ENCODE measurements around the gene ZMIZ1. TPM values are rescaled to one million over a fixed set of nuclear protein-coding genes. Genes with fewer than 3 reads are reported as not detected.

The ZMIZ1 gene
- total RNA-seq, 1 donor from 2014 or later = 80.4 TPM

DNA sequence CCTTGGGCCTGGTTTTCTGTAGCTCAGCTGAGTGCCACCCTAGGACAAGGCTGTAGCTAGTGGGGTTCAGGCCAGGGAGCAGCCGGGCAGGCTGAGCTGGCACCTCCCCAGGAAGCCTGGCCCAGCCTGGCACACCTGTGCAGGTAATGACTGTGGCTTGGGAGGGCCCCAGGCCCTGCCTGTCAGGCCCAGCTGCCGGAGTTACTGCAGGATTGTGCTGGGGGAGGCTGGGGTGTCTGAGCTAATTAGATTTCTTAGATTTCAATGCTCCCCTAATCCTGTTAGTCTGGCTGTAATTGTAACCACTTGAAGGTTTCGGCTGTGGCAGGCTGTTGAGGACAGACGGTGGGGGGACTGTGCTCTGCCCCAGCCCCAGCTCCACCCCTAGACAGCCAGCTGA is 6.0 kb downstream of the ZMIZ1 start:
- no peaks in the 10 kb centered on the region for H3K36me3 Mint-ChIP-seq (ENCODE audit: low read depth)
- no peak overlapping the region for H3K4me3 Mint-ChIP-seq (ENCODE audit: low read depth)
- intact Hi-C loops (cut with micrococcal nuclease) = loop anchor here (10.0 kb wide), 1 partner anchor 120 kb away; no protein-coding TSS in a partner anchor
- peaks cover 10% of the 10 kb centered on the region for H3K4me1 Mint-ChIP-seq (ENCODE audit: low read depth)
- no peak for DNase-seq (ENCODE audit: low spot score)
- H3K27me3 Mint-ChIP-seq (ENCODE audit: low read depth) = peaks cover 13% of the 10 kb centered on the region
- no peaks in the 10 kb centered on the region for H3K9me3 Mint-ChIP-seq
- H3K27ac Mint-ChIP-seq = no peak overlapping the region

DNA sequence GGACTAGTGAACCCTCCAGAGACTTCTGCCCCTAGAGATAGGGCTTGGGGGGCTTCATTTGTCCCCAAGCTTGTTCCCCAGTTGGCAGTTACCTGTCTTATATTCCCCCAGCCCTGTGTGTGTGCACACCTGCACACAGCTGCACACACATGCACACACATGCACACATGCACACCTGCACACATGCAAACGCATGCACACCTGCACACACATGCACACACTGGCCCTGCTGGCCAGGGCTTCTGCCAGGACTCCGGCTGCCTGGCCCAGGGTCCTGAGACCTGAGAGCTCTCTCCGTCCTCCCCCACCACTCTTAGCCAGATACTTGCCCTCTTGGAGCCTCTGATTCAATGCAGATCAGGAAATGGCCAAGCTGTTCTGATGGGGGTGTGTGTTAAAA is 6.7 kb downstream of the ZMIZ1 start:
- H3K9me3 Mint-ChIP-seq = no peaks in the 10 kb centered on the region
- DNase-seq (ENCODE audit: low spot score) = no peak
- peaks cover 13% of the 10 kb centered on the region for H3K27me3 Mint-ChIP-seq (ENCODE audit: low read depth)
- no peaks in the 10 kb centered on the region for H3K36me3 Mint-ChIP-seq (ENCODE audit: low read depth)
- no peak overlapping the region for H3K27ac Mint-ChIP-seq
- intact Hi-C loops (cut with micrococcal nuclease) = loop anchor here (10.0 kb wide), 1 partner anchor 119 kb away; no protein-coding TSS in a partner anchor
- no peak overlapping the region for H3K4me3 Mint-ChIP-seq (ENCODE audit: low read depth)
- H3K4me1 Mint-ChIP-seq (ENCODE audit: low read depth) = peaks cover 10% of the 10 kb centered on the region

GRCh38 chr10:79077488-79078173 is 8.9 kb downstream of the ZMIZ1 start:
- Mint-ChIP-seq H3K4me3 (ENCODE audit: low read depth) (no peak overlapping the region), H3K27me3 (ENCODE audit: low read depth) (no peaks in the 10 kb centered on the region), H3K36me3 (ENCODE audit: low read depth) (no peaks in the 10 kb centered on the region), H3K4me1 (ENCODE audit: low read depth) (peaks cover 3% of the 10 kb centered on the region), H3K27ac (no peak overlapping the region), H3K9me3 (no peaks in the 10 kb centered on the region)
- intact Hi-C loops (cut with micrococcal nuclease) = loop anchor here (10.0 kb wide), 1 partner anchor 117 kb away; no protein-coding TSS in a partner anchor
- DNase-seq (ENCODE audit: low spot score) = no peak

DNA sequence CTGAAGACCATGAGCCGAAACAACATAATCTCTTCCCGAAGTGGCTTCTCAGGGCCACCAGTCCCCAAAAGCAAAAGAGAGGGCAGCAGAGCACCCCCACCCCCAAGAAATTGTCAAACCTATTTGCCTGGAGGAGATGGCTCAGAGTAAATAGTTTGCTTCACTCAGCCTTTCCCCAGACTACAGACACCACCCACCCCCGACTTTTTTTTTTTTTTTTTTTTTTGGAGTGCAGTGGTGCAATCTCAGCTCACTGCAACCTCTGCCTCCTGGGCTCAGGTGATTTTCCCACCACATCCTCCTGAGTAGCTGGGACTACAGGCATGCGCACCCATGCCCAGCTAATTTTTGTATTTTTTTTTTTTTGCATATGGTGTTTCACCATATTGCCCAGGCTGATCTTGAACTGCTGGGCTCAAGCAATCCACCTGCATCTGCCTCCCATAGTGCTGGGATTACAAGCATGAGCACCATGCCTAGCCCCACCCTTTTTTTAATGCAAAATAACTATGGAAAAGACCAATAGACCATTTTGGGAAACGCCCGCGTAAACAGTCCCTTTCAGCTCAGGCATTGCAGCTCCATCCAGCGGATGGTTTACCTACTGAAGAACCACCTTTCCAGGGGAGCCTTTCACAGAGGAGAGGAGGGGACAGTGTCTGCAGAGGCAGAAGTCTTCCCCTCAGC is 9.7 kb downstream of the ZMIZ1 start:
- H3K27ac Mint-ChIP-seq = no peak overlapping the region
- peaks cover 9% of the 10 kb centered on the region for H3K4me1 Mint-ChIP-seq (ENCODE audit: low read depth)
- intact Hi-C loops (cut with micrococcal nuclease) = loop anchor here (10.0 kb wide), 1 partner anchor 116 kb away; no protein-coding TSS in a partner anchor
- DNase-seq (ENCODE audit: low spot score) = no peak
- no peaks in the 10 kb centered on the region for H3K27me3 Mint-ChIP-seq (ENCODE audit: low read depth)
- H3K9me3 Mint-ChIP-seq = no peaks in the 10 kb centered on the region
- H3K4me3 Mint-ChIP-seq (ENCODE audit: low read depth) = no peak overlapping the region
- H3K36me3 Mint-ChIP-seq (ENCODE audit: low read depth) = no peaks in the 10 kb centered on the region

- no peaks in the 10 kb centered on the region for H3K9me3 Mint-ChIP-seq
- H3K27me3 Mint-ChIP-seq (ENCODE audit: low read depth) = no peaks in the 10 kb centered on the region
- intact Hi-C loops (cut with micrococcal nuclease) = loop anchor here (10.0 kb wide), 1 partner anchor 116 kb away; no protein-coding TSS in a partner anchor
- H3K4me1 Mint-ChIP-seq (ENCODE audit: low read depth) = peaks cover 13% of the 10 kb centered on the region
- H3K27ac Mint-ChIP-seq = no peak overlapping the region
- H3K36me3 Mint-ChIP-seq (ENCODE audit: low read depth) = no peaks in the 10 kb centered on the region
- H3K4me3 Mint-ChIP-seq (ENCODE audit: low read depth) = no peak overlapping the region
- no peak for DNase-seq (ENCODE audit: low spot score)
Observed at GRCh38 chr10:79079054-79079397, 10.3 kb downstream of the ZMIZ1 start.

GRCh38 chr10:79079490-79080355 is 11.0 kb downstream of the ZMIZ1 start:
- Mint-ChIP-seq H3K4me1 (ENCODE audit: low read depth) (peaks cover 19% of the 10 kb centered on the region), H3K27ac (no peak overlapping the region), H3K9me3 (no peaks in the 10 kb centered on the region)

GRCh38 chr10:79081353-79082034 is 12.7 kb downstream of the ZMIZ1 start:
- Mint-ChIP-seq H3K4me3 (ENCODE audit: low read depth) (no peak overlapping the region), H3K9me3 (no peaks in the 10 kb centered on the region), H3K4me1 (ENCODE audit: low read depth) (peaks cover 19% of the 10 kb centered on the region), H3K36me3 (ENCODE audit: low read depth) (no peaks in the 10 kb centered on the region), H3K27ac (no peak overlapping the region), H3K27me3 (ENCODE audit: low read depth) (no peaks in the 10 kb centered on the region)
- intact Hi-C loops (cut with micrococcal nuclease) = no loop called here
- no peak for DNase-seq (ENCODE audit: low spot score)

More at GRCh38 chr10:79079490-79080355, 11.0 kb downstream of the ZMIZ1 start:
- intact Hi-C loops (cut with micrococcal nuclease) = loop anchor here (10.0 kb wide), 1 partner anchor 115 kb away; no protein-coding TSS in a partner anchor
- Mint-ChIP-seq H3K27me3 (ENCODE audit: low read depth) (no peaks in the 10 kb centered on the region), H3K4me3 (ENCODE audit: low read depth) (no peak overlapping the region), H3K36me3 (ENCODE audit: low read depth) (no peaks in the 10 kb centered on the region)
- DNase-seq (ENCODE audit: low spot score) = no peak

DNA sequence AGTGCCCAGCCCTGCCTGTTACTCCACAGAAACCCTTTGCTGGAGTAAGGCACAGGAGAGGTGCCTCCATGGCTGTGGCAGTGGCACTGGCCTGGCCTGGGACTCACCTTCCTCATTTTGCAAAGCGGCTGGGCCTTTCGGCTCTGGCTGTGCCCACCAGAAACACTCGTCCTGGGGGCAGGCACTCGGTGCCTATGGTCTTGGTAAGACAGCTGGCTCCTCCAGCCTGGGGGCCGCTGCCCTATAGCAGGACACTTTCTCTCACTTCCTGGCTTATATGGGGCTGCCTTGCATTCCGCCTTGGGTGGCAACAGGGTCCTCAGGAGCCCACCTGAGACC is 13.2 kb downstream of the ZMIZ1 start:
- Mint-ChIP-seq H3K4me1 (ENCODE audit: low read depth) (peaks cover 22% of the 10 kb centered on the region), H3K27ac (no peak overlapping the region), H3K4me3 (ENCODE audit: low read depth) (no peak overlapping the region), H3K27me3 (ENCODE audit: low read depth) (no peaks in the 10 kb centered on the region), H3K36me3 (ENCODE audit: low read depth) (no peaks in the 10 kb centered on the region), H3K9me3 (no peaks in the 10 kb centered on the region)
- DNase-seq (ENCODE audit: low spot score) = no peak
- intact Hi-C loops (cut with micrococcal nuclease) = no loop called here

DNA sequence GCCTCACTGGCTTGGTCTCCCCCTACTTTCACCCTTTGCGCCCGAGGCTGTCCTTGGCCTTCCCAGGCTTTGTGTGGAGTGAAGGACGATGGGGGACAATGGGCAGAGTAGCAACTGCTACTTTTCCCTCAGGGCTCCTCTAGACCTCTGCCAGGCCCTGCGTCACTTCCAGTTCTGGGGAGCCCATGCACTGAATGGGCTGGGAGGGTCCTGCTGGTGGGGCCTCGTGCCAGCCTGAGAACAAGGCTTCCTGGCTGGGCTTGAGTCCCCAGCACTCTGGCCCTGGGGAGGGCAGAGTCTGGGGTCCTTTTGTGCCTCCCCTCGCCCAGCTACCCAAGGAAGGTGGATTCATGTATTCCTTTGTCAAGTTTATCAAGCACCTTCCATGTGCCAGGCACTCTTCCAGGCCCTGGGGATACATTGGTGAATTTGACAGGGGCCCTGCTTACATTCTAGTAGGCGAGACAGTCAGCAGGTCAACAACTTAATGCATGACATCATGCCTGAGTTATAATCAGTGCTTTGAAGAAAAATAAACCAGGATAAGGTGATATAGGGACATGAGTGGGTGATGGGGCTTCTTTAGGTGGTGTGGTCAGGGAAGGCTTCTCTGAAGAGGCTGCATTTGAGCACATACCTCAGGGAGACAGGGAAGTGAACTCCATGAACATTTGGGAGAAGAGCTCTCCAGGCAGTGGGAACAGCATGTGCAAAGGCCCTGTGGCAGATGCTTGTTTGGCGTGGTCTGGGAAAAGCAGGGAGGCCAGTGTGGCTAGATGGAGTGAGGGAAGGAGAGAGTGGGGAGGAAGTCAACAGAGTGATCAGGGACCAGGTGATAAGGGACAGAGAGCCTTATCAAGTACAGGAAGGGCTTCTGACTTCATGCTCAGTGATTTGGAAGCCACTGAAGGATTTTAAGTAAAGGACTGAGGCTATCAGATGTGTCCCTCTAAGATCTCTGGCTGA is 14.1 kb downstream of the ZMIZ1 start:
- Mint-ChIP-seq H3K27ac (no peak overlapping the region), H3K9me3 (no peaks in the 10 kb centered on the region), H3K27me3 (ENCODE audit: low read depth) (no peaks in the 10 kb centered on the region), H3K4me3 (ENCODE audit: low read depth) (no peak overlapping the region), H3K4me1 (ENCODE audit: low read depth) (peaks cover 26% of the 10 kb centered on the region), H3K36me3 (ENCODE audit: low read depth) (no peaks in the 10 kb centered on the region)
- intact Hi-C loops (cut with micrococcal nuclease) = no loop called here
- no peak for DNase-seq (ENCODE audit: low spot score)

DNA sequence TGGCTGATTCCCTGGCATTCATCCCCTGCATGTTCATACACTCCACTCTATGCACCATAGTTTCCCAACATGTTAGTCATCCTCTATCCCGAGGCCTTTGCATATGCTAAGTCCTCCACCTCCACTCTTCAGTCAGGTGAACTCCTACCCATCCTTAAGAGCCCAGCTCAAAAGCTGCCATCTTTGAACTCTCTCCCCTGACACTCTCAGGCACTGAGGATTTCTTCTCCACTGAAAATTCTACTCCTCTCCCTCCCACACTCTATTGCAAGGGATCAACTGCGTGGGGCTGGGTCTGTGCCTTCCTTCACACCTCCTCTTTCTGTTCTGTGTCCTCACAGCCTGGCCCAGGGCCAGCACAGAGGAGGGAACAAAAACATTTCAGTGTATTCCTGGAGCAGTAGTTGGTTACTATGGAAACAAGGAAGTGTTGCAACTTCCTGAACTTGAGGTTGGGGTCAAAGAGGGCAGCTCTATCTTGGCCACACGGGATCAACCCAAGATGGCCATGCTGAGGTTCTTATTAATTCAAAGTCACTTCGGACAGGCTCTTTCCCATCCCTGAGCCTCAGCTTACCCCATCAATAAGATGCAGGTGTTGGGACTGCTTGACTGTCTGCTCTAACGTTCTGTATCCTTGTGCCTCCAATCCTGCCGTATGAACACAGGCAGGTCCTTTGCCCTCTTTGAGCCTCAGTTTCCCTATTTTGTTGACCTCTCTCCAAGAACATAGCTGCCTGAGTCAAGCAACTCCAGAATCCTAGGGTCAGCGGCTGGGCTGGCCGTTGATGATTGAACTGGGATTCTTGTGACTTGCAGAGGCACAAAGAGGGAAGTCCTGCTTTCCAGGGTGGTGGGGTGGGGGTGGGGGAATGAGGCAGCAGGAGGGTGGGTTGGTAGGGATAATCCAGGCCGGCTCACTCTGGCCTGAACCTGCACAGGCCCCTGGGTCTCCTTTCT is 15.5 kb downstream of the ZMIZ1 start:
- DNase-seq (ENCODE audit: low spot score) = no peak
- Mint-ChIP-seq H3K4me1 (ENCODE audit: low read depth) (peaks cover 23% of the 10 kb centered on the region), H3K27ac (no peak overlapping the region), H3K27me3 (ENCODE audit: low read depth) (no peaks in the 10 kb centered on the region), H3K9me3 (no peaks in the 10 kb centered on the region), H3K4me3 (ENCODE audit: low read depth) (no peak overlapping the region), H3K36me3 (ENCODE audit: low read depth) (no peaks in the 10 kb centered on the region)
- intact Hi-C loops (cut with micrococcal nuclease) = no loop called here
